NCI-H2171 treated with DMSO at 0.1 percent for 48 hours (cell line): Measurements from ENCODE around the gene SGCE.

ENCODE experiments used
- DNase-seq: peaks from one replicate; lab custom pipeline; 2025; lab: John Stamatoyannopoulos, UW

SGCE gene

GRCh38 chr7:94565247-94565894 is 90.6 kb downstream of the SGCE start:
- no peak for DNase-seq

- no peak for DNase-seq
These were observed 93.4 kb downstream of the SGCE start for GRCh38 chr7:94562525-94562924.

GRCh38 chr7:94561841-94562514 is 94.0 kb downstream of the SGCE start:
- DNase-seq: no peak

- no peak for DNase-seq
These were observed 96.0 kb downstream of the SGCE start for GRCh38 chr7:94559972-94560371.

- DNase-seq: no peak
These were observed 98.7 kb downstream of the SGCE start for GRCh38 chr7:94557215-94557614.

GRCh38 chr7:94556028-94556427 is 99.9 kb downstream of the SGCE start:
- DNase-seq: no peak

- DNase-seq: no peak
These were observed 108.8 kb downstream of the SGCE start for GRCh38 chr7:94547126-94547525.

- no peak for DNase-seq
These were observed 115.5 kb downstream of the SGCE start for GRCh38 chr7:94540428-94540827.
